ENCODE measurements around the gene BCL2.

BCL2 gene

DNA sequence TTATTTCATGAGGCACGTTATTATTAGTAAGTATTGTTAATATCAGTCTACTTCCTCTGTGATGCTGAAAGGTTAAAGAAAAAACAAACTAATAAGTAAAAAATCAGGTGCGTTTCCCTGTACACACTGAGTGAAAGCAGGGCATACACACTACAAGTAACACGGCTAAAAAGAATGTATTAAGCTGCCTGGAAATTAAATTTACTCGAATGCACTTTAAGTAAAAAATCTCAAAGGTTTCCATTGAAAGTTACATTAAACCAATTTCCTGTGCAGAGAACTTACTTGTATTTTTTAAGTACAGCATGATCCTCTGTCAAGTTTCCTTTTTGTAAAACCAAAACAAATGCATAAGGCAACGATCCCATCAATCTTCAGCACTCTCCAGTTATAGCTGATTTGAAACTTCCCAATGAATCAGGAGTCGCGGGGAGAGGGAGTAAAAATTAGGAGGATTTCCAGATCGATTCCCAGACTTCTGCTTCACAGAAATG lies 633 bp downstream of the BCL2 start:
- TF ChIP-seq, protein P1, sequence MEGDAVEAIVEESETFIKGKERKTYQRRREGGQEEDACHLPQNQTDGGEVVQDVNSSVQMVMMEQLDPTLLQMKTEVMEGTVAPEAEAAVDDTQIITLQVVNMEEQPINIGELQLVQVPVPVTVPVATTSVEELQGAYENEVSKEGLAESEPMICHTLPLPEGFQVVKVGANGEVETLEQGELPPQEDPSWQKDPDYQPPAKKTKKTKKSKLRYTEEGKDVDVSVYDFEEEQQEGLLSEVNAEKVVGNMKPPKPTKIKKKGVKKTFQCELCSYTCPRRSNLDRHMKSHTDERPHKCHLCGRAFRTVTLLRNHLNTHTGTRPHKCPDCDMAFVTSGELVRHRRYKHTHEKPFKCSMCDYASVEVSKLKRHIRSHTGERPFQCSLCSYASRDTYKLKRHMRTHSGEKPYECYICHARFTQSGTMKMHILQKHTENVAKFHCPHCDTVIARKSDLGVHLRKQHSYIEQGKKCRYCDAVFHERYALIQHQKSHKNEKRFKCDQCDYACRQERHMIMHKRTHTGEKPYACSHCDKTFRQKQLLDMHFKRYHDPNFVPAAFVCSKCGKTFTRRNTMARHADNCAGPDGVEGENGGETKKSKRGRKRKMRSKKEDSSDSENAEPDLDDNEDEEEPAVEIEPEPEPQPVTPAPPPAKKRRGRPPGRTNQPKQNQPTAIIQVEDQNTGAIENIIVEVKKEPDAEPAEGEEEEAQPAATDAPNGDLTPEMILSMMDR (conservative IDR thresholded peaks at IDR 0.05; ENCODE audit: low read length): no peak
- DNase-seq (ENCODE audit: low read depth): no peak
- peak overlapping the region; percentile 75 for H3K4me3 ChIP-seq (ENCODE audit: low read length)

DNA sequence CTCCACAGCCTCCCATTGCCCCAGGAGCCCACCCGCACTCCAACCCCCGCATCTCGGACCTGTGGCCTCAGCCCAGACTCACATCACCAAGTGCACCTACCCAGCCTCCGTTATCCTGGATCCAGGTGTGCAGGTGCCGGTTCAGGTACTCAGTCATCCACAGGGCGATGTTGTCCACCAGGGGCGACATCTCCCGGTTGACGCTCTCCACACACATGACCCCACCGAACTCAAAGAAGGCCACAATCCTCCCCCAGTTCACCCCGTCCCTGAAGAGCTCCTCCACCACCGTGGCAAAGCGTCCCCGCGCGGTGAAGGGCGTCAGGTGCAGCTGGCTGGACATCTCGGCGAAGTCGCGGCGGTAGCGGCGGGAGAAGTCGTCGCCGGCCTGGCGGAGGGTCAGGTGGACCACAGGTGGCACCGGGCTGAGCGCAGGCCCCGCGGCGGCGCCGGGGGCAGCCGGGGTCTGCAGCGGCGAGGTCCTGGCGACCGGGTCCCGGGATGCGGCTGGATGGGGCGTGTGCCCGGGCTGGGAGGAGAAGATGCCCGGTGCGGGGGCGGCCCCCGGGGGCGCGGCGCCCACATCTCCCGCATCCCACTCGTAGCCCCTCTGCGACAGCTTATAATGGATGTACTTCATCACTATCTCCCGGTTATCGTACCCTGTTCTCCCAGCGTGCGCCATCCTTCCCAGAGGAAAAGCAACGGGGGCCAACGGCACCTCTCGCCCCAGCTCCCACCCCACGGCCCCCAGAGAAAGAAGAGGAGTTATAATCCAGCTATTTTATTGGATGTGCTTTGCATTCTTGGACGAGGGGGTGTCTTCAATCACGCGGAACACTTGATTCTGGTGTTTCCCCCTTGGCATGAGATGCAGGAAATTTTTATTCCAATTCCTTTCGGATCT lies 1.3 kb downstream of the BCL2 start:
- peak overlapping the region; percentile 75 for H3K4me3 ChIP-seq (ENCODE audit: low read length)
- no peak for DNase-seq (ENCODE audit: low read depth)
- TF ChIP-seq, protein P1 (conservative IDR thresholded peaks at IDR 0.05; ENCODE audit: low read length): peak; percentile 39

DNA sequence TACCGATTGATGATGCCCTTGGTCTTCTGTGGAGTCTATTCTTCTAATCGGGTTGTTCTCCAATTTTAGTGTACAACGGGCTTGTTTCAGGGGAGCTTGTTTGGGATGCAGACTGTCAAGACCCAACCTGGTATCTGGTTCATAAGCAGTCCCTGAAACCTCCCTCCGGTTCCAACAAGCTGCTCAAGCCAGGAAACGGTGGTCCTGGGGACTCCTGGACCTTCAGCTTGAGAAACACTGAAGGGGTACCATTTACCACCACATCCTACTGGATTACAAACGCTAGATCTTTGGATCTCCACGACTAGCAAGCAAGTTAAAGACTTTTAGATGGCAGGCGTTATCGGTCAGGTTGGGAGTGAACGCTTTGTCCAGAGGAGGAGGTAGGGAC lies 2.0 kb downstream of the BCL2 start:
- no peak overlapping the region for H3K4me3 ChIP-seq (ENCODE audit: low read length)
- TF ChIP-seq, protein P1 (conservative IDR thresholded peaks at IDR 0.05; ENCODE audit: low read length): no peak
- no peak for DNase-seq (ENCODE audit: low read depth)

DNA sequence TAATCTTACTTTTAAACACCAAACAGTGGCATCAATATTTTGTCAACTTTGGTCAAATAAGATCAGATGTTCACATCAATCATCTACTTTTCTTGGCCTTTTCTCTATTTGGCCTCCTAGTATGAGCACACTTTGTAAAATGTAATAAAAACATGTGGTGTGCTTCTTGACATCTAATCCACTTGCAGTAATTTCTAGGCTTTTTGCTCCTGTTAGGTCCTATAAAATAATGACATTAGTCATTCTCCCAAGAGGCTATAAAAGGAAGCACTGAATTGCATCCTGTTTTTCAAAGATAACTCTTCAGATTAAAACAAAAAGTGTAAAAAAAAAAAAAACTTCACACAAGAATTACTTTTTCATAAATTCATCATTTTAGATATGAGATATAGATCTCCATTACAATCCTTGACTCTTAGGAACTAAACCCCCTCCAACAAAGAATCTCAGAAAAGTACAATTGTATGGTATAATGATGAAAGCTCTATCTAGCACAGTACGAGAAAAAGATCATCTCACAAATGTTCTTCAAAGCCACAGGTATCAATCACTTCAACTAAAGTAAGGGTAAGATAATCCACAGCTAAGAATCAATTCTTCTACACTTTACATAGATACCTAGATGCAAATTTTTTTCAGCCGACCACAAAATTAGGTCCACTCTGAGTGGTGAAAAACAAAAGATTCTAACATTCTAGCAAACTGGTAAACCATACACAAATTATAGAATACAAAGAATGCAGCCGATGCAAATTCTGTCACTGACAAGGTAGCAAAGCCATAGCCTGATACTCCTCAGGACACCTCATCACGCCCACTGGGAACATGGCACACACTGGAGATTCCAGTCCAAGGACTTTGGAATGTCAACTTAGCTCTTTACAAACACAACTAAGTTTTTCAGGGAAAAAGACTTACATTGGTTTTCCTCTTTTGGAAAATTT lies 2.7 kb downstream of the BCL2 start:
- TF ChIP-seq, protein P1 (conservative IDR thresholded peaks at IDR 0.05; ENCODE audit: low read length): no peak
- H3K4me3 ChIP-seq (ENCODE audit: low read length): no peak overlapping the region
- no peak for DNase-seq (ENCODE audit: low read depth)

DNA sequence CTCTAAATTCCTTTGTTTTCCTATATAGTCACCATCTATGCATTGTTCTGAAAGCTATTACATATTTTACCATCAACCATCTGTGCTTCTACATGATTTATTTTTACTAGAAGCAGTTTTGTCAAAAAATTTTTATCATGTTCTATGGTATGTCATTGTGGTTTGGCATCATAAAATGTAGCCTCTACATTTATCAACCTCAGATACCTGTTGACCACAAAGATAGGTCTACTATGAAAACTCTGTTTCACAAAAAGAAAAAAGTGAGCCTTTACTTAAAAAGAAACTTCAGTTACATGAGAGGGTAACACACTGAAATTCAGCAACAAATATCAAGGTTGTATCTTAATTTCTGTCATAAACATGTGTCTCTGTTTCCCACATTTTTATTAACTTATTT lies 3.7 kb downstream of the BCL2 start:
- no peak overlapping the region for H3K4me3 ChIP-seq (ENCODE audit: low read length)
- DNase-seq (ENCODE audit: low read depth): no peak

DNA sequence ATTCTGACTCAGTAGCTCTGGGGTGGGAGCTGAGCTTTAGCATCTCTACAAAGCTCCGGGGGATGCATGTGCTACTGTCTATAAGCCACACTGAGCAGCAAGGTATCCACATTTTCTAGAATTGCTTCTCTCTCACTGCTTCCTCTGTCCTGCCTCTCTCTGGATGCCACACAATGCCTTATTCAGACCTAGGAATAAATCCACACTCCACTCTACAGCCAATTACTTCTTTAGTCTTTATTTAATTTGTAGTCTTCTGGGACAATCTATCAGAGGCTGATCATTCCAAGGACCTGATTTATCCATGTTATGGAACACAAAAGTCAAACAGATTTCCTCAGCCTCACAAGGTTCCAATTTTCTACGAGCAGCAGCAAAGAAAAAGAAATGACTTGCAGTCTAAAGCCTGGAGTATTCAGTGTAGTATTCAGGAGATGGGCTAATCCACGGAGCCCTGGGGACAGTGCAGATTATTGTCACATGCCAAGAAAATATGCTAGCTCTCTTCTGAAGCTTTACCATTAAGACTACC lies 4.4 kb downstream of the BCL2 start:
- H3K4me3 ChIP-seq (ENCODE audit: low read length): no peak overlapping the region
- TF ChIP-seq, protein P1 (conservative IDR thresholded peaks at IDR 0.05; ENCODE audit: low read length): no peak
- DNase-seq (ENCODE audit: low read depth): no peak

More for the DNA sequence above, 3.7 kb downstream of the BCL2 start:
- TF ChIP-seq, protein P1 (conservative IDR thresholded peaks at IDR 0.05; ENCODE audit: low read length): no peak

Measured in AG10803 (cell line).